Neural cell (in vitro differentiated cells): ENCODE measurements around the gene PACS2. TPM values are rescaled to one million over a fixed set of nuclear protein-coding genes. Genes with fewer than 3 reads are reported as not detected.
"Not testable (repeated sequence)": the region's sequence is repeated elsewhere in the genome, so short reads cannot be mapped to it uniquely, and the experiment has no call there.

Experiments used
- H2AFZ ChIP-seq: fragments of 200-600, 300-800 bp; sonication (generic), shearing (Covaris generic); 2 replicates; pipeline ENCODE4 v1.6.0; 2014; ENCODE audit warnings: low read depth, mild to moderate bottlenecking, antibody characterized with exemption, low read length, moderate library complexity
- H3F3A ChIP-seq: fragments of 200-600 bp; shearing (Covaris generic); 2 replicates; pipeline ENCODE4 v1.6.1; 2016; ENCODE audit warnings: mild to moderate bottlenecking, moderate library complexity, mixed read lengths, antibody characterized with exemption, low read length; ENCODE audit not compliant: insufficient read depth, poor library complexity, severe bottlenecking
- H3K27ac ChIP-seq: fragments of 200-600, 300-800 bp; sonication (generic), shearing (Covaris generic); 2 replicates; pipeline ENCODE4 v1.5.1; 2014; ENCODE audit warnings: mild to moderate bottlenecking, low read length, moderate library complexity
- H3K27me3 ChIP-seq: fragments of 300-800, 200-600 bp; sonication (generic), shearing (Covaris generic); 2 replicates; pipeline ENCODE4 v1.6.0; 2014; ENCODE audit warnings: mild to moderate bottlenecking, low read depth, low read length, moderate library complexity; ENCODE audit not compliant: insufficient read depth
- H3K36me3 ChIP-seq: fragments of 300-800, 200-600 bp; sonication (generic), shearing (Covaris generic); 2 replicates; pipeline ENCODE4 v1.5.1; 2014; ENCODE audit warnings: mild to moderate bottlenecking, antibody characterized with exemption, low read length, moderate library complexity; ENCODE audit not compliant: insufficient read depth
- H3K4me2 ChIP-seq: fragments of 300-800, 200-600 bp; sonication (generic), shearing (Covaris generic); 2 replicates; pipeline ENCODE4 v1.6.0; 2014; ENCODE audit warnings: mild to moderate bottlenecking, low read length
- H3K4me3 ChIP-seq: fragments of 300-800, 200-600 bp; sonication (generic), shearing (Covaris generic); 2 replicates; pipeline ENCODE4 v1.5.1; 2014; ENCODE audit warnings: mild to moderate bottlenecking, low read length, moderate library complexity
- H3K79me2 ChIP-seq: fragments of 200-600 bp; shearing (Covaris generic); replicated peaks from 2 replicates; pipeline ENCODE4 v1.6.0; 2014; ENCODE audit warnings: mild to moderate bottlenecking, low read length, moderate library complexity; ENCODE audit not compliant: insufficient read depth
- H3K9ac ChIP-seq: fragments of 300-800, 200-600 bp; sonication (generic), shearing (Covaris generic); 2 replicates; pipeline ENCODE4 v1.6.1; 2016; ENCODE audit warnings: mild to moderate bottlenecking, low read length, mixed read lengths
- H3K9me2 ChIP-seq: fragments of 200-600 bp; shearing (Covaris generic); 2 replicates; pipeline ENCODE4 v1.6.1; 2016; ENCODE audit warnings: mild to moderate bottlenecking, low read length, mixed read lengths; ENCODE audit not compliant: insufficient read depth
- H3K9me3 ChIP-seq: fragments of 200-600, 300-800 bp; sonication (generic), shearing (Covaris generic); 2 replicates; pipeline ENCODE4 v1.6.1; 2016; ENCODE audit warnings: mild to moderate bottlenecking, mixed run types, low read length, moderate library complexity, mixed read lengths
- H4K20me1 ChIP-seq: fragments of 200-600 bp; shearing (Covaris generic); 2 replicates; pipeline ENCODE4 v1.6.1; 2016; ENCODE audit warnings: mild to moderate bottlenecking, mixed run types; ENCODE audit not compliant: insufficient read depth
- CTCF ChIP-seq: fragments of 450-650 bp; IDR thresholded peaks from 2 replicates; pipeline ENCODE4 v1.5.1; 2014; ENCODE audit warnings: antibody characterized with exemption, mild to moderate bottlenecking, moderate library complexity; ENCODE audit not compliant: poor library complexity, severe bottlenecking
- EP300 ChIP-seq: fragments of 450-650 bp; conservative IDR thresholded peaks from 2 replicates; pipeline ENCODE4 v1.6.1; 2014; ENCODE audit warnings: antibody characterized with exemption, mild to moderate bottlenecking, moderate library complexity; ENCODE audit not compliant: poor library complexity, severe bottlenecking
- EZH2 ChIP-seq: fragments of 200-600, 300-800 bp; shearing (Covaris generic), sonication (generic); IDR thresholded peaks from 2 replicates; pipeline ENCODE4 v1.6.1; 2014; ENCODE audit warnings: antibody characterized with exemption, low read length, borderline replicate concordance, mild to moderate bottlenecking; ENCODE audit not compliant: insufficient read depth, poor library complexity, severe bottlenecking
- MXI1 ChIP-seq: fragments of 450-650 bp; conservative IDR thresholded peaks from 2 replicates; pipeline ENCODE4 v1.6.1; 2014; ENCODE audit warnings: antibody characterized with exemption, mild to moderate bottlenecking; ENCODE audit not compliant: poor library complexity, severe bottlenecking
- POLR2AphosphoS5 ChIP-seq: IDR thresholded peaks from 2 replicates; pipeline ENCODE4 v1.6.1; 2012
- RAD21 ChIP-seq: fragments of 450-650 bp; conservative IDR thresholded peaks from 2 replicates; pipeline ENCODE4 v1.6.1; 2014; ENCODE audit warnings: antibody characterized with exemption, mild to moderate bottlenecking, moderate library complexity
- SMC3 ChIP-seq: fragments of 450-650 bp; conservative IDR thresholded peaks from 2 replicates; pipeline ENCODE4 v1.6.1; 2014; ENCODE audit warnings: antibody characterized with exemption, mild to moderate bottlenecking, moderate library complexity; ENCODE audit not compliant: poor library complexity
- TAF1 ChIP-seq: IDR thresholded peaks from 2 replicates; pipeline ENCODE4 v1.6.1; 2012; ENCODE audit warnings: low read depth
- polyA plus RNA-seq: library from polyadenylated mRNA; depleted of rRNA; stranded (reverse); fragments of >200 nt; gene quantifications from 2 replicates; pipeline ENCODE4 v1.2.3, GENCODE V29; 2014
- TF ChIP-seq, protein P1 (sequence below): IDR thresholded peaks from 2 replicates; pipeline ENCODE4 v1.6.1; 2012; ENCODE audit warnings: borderline replicate concordance

PACS2 gene
- polyA plus RNA-seq, 1 donor from 2014 or later: 77.7 TPM

DNA sequence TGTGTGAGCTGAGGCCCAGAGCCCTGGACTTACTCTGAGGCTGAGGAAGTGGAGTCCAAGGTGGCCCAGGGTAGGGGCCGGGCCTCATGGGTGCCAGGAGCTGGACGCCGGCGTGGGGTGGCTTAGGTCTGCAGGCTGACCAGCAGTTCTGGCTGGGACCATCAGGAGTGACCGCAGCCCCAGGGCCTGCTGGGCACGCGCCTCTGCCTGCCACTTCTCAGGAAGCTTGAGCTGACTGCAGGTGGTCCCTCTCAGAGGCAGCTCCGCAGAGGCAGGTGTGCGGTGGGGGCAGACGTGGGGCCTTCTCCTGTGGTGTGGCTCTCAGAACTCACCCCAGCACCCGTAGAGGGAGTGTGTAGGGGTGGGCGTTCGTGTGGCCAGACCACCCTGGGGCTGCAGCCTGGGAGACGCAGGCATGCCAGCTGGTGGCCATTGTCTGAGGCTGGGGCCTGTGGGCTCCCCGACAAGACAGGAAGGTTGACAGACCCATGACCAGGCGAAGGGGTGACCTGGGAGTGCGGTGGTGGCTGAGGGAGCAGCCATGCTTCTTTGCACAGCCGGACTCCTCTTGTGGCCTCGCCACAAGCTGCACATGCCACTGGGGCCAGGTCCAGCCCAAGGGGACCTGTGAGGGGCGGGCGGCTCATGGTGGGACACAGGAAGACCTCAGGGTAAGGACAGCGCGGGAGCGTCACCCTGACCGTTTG lies 43.7 kb downstream of the PACS2 start:
- Histone ChIP-seq H3K79me2 (no peaks in the 10 kb centered on the region), H4K20me1 (no peaks in the 10 kb centered on the region), H3K27me3 (no peaks in the 10 kb centered on the region), H2AFZ (no peak overlapping the region), H3K4me2 (no peak overlapping the region), H3K4me3 (no peak overlapping the region), H3K9me3 (no peaks in the 10 kb centered on the region), H3F3A (no peaks in the 10 kb centered on the region), H3K36me3 (no peaks in the 10 kb centered on the region), H3K27ac (no peak overlapping the region), H3K9me2 (no peaks in the 10 kb centered on the region), H3K9ac (no peak overlapping the region)
- TF ChIP-seq TAF1 (no peak), RAD21 (no peak), POLR2AphosphoS5 (no peak), EP300 (no peak), EZH2 (no peak), SMC3 (no peak), CTCF (no peak), MXI1 (no peak)
- TF ChIP-seq, protein P1, sequence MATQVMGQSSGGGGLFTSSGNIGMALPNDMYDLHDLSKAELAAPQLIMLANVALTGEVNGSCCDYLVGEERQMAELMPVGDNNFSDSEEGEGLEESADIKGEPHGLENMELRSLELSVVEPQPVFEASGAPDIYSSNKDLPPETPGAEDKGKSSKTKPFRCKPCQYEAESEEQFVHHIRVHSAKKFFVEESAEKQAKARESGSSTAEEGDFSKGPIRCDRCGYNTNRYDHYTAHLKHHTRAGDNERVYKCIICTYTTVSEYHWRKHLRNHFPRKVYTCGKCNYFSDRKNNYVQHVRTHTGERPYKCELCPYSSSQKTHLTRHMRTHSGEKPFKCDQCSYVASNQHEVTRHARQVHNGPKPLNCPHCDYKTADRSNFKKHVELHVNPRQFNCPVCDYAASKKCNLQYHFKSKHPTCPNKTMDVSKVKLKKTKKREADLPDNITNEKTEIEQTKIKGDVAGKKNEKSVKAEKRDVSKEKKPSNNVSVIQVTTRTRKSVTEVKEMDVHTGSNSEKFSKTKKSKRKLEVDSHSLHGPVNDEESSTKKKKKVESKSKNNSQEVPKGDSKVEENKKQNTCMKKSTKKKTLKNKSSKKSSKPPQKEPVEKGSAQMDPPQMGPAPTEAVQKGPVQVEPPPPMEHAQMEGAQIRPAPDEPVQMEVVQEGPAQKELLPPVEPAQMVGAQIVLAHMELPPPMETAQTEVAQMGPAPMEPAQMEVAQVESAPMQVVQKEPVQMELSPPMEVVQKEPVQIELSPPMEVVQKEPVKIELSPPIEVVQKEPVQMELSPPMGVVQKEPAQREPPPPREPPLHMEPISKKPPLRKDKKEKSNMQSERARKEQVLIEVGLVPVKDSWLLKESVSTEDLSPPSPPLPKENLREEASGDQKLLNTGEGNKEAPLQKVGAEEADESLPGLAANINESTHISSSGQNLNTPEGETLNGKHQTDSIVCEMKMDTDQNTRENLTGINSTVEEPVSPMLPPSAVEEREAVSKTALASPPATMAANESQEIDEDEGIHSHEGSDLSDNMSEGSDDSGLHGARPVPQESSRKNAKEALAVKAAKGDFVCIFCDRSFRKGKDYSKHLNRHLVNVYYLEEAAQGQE: no peak

DNA sequence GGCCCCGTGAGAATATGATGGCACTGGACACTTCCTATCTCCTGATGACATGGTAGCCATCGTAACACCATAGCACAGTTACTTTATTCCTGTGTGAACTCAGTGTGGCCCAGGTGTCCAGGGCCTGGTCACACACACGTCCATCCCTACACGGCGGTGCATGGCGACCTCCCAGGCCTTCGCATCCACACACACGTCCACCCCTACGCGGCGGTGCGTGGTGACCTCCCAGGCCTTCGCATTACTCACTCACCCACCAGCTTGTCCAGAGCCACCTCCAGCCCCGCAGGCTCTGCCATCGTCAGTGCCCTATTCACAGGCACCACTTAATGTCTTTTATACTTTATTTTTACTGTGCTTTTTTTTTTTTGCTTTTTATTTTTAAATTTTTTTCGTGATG lies 44.4 kb downstream of the PACS2 start:
- H3K36me3 ChIP-seq: no peaks in the 10 kb centered on the region
- TF ChIP-seq EP300 (no peak), CTCF (no peak), RAD21 (no peak), SMC3 (no peak), POLR2AphosphoS5 (no peak)
- TF ChIP-seq, protein P1: no peak
- H3K79me2 ChIP-seq: no peaks in the 10 kb centered on the region
- no peak overlapping the region for H3K4me2 ChIP-seq
- no peaks in the 10 kb centered on the region for H4K20me1 ChIP-seq
- H3F3A ChIP-seq: no peaks in the 10 kb centered on the region
- H3K27me3 ChIP-seq: no peaks in the 10 kb centered on the region
- no peak overlapping the region for H3K4me3 ChIP-seq
- H3K9ac ChIP-seq: no peak overlapping the region
- no peak overlapping the region for H3K27ac ChIP-seq
- H3K9me2 ChIP-seq: no peaks in the 10 kb centered on the region
- no peaks in the 10 kb centered on the region for H3K9me3 ChIP-seq
- H2AFZ ChIP-seq: no peak overlapping the region

DNA sequence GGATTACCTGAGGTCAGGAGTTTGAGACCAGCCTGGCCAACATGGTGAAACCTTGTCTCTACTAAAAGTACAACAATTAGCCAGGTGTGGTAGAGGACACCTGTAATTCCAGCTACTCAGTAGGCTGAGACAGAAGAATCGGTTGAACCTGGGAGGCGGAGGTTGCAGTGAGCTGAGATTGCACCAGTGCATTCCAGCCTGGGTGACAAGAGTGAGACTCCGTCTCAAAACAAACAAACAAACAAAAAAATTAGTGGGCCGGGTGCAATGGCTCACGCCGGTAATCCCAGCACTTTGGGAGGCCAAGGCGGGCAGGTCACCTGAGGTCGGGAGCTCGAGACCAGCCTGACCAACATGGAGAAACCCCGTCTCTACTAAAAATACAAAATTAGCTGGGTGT lies 46.9 kb downstream of the PACS2 start:
- H3K4me2 ChIP-seq, H3K79me2 ChIP-seq, H2AFZ ChIP-seq, H4K20me1 ChIP-seq, H3K4me3 ChIP-seq, H3K27me3 ChIP-seq, H3F3A ChIP-seq, H3K27ac ChIP-seq, H3K36me3 ChIP-seq, H3K9me3 ChIP-seq, H3K9me2 ChIP-seq, H3K9ac ChIP-seq: not testable (repeated sequence)
